SIG-M5 treated with dmso at 0.1 percent for 504 hours (cell line): ENCODE data around the gene DIP2C.
"Not testable (repeated sequence)": the region's sequence is repeated elsewhere in the genome, so short reads cannot be mapped to it uniquely, and the experiment has no call there.

Experiments
- DNase-seq: peaks from one replicate; lab custom pipeline; 2025; ENCODE audit not compliant: unreplicated experiment; lab: John Stamatoyannopoulos, UW

The DIP2C gene

DNA sequence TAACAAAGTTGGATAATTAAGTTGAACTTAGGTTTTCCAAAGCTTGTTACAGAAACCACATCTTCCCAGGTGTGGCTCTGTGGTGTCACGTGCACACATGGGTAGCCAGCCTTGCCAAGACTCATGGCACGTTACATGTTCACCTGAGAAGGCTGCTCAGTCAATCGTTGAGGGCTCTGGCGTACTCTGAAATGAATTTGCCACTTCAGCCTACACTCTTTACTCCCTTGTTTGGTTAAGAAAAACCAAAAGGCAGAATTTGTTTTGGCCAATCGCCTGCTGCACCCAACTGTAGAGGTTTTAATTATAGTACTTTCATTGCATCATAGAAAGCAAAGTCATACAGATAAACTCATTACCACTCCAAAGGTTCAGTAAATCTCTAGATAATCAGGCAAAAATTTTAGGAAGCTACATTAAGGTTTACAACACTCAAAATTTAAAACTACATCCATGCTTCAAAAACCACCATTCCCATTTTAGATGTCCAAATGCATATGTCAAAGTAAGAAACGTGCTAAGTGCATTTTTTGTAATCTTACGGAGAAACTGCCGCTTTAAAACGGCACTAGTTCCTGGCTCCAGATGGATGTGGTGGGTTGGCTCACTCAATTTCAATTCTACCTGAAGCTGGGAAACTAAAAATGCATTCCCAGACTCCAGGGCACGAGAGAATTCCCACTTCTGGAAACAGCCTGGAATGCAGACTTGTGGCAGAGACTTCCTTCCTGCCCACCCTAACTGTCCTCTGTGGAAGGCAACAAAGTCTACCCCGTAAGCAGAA lies 88.4 kb downstream of the DIP2C start:
- DNase-seq: no peak

DNA sequence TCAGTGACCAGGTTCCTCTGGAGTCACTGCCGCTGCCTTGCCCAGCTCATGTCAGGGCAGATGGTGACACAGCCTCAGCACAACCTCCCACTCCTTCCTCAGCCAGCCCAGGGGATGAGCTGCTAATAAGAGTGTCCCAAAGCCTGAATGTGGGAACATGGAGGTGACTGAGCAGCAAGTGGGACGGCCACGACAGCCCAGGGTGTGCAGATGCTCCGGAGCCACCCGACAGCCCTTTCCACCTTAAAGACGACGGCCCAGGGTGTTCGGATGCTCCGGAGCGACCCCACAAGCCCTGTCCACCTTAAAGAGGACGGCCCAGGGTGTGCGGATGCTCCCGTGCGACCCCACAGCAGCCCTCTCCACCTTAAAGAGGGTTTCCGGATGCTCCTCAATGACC lies 89.2 kb downstream of the DIP2C start:
- DNase-seq: no peak

DNA sequence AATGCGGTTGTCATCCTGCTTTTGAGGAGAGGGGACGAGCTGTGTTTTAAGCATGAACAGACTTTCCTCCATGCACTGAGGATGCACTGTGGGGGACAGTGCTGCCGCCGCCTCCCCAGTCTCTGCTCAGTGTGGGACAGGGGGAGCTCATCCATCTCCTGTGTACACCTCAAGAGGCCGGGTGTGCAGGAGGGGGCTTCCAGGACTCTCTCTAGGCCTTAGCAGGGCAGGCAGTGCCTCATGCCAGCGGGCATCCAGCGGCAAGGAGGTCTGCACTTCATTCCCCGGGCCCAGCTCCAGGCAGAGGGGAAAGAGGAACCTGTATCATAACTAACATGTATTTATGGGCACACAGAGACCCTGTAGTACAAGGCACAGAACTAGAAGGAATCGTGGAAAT lies 89.7 kb downstream of the DIP2C start:
- DNase-seq: no peak

DNA sequence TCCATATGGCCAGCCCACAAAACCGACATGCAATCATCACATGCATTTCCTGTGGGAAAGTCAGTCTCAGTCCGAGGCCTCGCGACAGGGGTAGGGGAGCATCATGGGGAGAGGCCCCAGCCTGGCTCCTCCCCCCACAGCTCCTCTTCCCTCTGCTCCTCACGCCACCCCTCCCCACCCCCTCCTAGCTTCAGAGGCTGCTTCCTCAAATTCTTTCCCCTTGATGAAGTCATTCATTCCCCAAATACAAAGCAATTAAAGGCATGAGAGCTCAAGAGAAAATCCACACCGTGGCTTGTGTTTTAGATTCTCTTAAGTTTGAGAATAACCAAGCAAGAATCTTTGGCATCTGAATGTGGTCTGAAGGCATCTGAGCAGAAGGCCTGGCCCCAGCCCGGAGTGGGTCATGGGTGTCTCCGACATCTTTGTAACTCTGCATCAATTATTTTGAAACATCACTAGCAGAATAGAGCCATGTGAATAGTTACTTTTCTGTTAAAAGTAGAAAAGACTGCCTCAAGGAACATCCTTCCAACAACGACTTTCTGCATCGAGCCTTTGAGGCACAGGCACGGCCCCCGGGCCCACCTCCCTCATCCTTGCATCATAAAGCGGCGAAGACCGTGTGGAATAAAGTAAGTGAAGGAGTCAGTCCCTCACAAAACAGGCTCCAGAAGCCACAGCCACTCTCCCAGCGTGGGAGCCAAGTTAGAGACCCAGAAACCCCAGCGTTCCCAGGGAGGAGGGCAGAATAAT lies 90.9 kb downstream of the DIP2C start:
- DNase-seq: no peak

DNA sequence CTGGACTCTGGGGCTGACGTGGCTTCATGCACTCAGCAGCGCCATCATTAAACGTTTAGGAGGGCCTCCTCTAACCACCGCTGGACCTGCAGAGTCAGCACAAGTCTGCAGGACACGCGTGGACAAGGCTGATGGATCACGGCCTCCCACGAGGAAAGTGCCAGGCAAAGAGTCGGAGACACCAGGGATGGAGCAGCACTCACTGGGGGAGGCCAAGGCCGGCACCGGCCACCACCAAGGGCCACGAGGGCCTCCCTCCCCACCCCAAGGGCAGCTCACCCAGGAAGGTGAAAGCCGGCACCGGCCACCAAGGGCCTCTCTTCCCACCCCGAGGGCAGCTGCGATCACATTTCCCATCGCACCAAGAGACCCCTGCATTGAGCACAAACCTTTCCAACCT lies 91.5 kb downstream of the DIP2C start:
- no peak for DNase-seq

DNA sequence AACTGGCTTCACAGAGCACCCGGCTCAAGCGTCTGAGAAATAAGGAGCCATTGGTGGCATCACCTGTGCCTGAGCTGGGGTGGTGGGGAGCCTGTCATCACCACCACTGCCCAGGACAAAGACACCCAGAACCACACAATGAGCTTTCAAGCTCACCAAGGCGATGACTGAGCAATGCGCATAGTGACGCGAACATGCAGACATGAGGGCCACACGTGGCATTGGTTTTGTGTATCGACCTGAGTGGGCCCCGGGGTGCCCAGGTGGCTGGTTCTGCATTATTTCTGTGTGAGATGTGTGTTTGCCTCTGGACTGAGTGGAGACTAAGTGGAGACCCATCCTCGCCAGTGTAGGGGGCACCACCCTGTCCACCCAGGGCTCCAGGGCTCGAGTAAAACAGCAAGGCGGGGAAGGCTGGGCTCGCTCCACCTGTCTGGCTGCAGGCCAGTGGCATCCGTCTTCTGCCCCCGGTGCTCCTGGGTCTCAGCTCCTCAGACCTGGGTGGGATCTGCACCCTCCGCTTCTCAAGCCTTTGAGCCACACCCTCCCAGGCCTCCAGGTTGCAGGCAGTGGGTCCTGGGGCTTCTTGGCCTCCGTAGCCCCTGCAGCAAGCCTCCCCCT lies 92.6 kb downstream of the DIP2C start:
- DNase-seq: no peak

DNA sequence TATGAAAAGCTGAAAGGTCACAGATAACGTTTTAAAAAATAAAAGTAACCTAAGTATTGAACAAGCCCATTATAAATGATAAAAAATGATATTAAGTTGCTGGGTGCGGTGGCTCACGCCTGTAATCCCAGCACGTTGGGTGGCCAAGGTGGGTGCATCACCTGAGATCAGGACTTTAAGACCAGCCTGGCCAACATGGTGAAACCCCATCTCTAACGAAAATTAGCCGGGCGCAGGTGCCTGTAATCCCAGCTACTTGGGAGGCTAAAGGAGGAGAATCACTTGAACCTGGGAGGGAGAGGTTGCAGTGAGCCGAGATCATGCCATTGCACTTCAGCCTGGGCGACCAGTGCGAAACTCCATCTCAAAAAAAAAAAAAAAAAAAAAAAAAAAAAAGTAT lies 93.3 kb downstream of the DIP2C start:
- DNase-seq: not testable (repeated sequence)

DNA sequence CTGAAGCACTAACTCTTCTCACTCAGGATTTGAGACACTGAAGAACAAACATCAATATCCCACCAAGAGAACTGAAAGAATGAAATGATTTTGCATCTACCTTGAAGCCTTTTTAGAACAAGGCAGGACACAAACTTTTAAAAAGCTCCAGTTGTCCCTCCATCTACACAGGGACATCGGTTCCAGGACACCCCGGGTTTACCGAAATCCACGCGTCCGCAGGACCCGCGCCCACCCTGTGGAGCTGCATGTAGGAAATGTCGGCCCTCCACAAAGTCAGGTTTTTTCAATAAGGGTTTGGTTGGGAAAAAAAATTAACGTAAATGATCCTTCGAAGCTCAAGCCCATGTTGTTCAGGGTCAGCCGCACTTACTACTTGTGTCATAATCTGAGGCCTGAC lies 94.0 kb downstream of the DIP2C start:
- no peak for DNase-seq

DNA sequence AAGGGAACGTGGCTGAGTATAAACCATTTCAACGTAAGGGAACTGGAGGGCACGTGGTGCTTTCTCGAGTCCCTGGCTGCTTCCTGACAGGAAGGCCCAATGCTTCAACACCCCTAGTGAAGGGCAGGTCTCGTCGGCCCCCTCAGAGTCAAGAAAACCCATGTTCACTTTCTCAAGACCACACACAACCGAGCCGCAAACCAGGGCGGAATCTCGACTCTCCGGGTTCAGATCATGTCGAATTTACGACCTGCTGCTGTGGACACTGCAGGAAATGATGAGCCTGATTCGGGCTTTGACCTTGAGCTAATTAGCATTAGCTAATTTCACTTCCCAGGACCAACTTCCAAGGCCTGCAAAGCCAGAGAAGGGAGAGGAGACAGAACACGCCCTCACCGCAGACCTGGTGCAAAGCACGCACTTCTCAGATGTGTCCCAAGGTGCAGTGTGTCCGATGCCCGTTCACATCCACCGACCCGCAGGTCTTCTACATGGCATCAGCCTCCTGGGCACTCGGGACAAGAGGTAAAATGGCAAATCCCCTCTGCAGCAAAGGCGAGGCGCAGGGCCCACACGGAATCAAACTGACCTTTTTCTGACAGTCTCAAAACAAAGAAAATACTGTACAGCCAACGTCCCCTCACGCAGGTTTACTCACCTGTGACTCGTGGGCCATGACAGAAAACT lies 94.7 kb downstream of the DIP2C start:
- DNase-seq: no peak

DNA sequence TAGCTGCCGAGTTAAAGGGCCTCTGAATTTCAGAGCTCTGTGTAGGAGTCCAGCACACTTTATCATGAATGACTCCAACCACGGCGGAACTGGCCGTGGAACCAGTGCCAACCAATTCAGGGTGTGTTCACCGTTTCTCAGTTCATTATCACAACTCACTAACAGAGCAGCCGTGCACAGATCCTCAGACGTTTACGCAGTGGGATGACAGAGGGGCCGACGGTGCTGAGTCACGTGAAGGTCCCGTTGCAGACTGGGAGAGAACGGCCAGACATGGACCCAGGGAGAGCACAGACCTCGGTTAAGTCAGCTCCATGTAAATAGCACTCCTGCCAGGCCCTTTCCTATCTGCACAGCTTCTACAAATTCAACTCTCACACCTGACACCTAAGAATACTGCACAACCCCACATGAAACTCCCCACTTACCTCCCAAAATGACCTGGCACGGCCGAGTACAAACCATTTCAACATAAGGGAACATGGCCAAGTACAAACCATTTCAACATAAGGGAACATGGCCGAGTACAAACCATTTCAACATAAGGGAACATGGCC lies 95.5 kb downstream of the DIP2C start:
- no peak for DNase-seq

DNA sequence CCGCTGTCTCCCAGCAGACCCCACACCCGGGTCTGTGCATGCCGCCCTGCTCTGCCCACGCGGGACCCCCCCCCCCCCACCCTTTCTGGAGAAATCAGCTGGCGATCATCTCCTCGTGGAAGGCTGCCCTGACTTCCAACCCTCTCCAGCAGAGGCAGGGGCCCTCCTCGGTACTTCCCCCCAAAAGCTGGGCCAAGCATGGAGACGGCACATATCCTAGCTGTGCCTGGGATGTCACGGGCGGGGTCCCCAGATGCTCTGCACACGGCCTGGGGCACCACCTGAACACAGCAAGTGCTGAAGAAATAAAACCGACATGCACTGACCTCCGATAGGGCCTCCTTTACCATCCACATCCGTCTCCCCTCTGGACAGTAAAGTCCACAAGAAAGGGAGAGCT lies 96.0 kb downstream of the DIP2C start:
- DNase-seq: no peak

DNA sequence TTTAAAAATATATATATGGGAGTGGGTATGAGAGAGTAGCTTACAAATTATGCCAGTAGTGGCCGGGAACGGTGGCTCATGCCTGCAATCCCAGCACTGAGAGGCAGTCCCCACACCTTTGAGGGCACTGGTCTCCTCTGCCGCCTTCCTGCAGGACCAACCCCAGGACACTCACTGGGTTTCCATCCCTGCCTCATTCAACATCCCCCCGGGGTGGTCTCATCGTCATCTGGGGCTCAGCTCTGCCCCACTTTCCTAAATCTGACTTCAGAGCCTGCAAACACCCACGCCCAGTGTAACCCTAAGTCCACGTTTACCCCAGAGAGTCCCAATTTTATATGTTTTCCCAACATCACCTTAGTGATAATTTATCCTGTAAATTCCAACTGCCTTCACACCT lies 96.5 kb downstream of the DIP2C start:
- no peak for DNase-seq

DNA sequence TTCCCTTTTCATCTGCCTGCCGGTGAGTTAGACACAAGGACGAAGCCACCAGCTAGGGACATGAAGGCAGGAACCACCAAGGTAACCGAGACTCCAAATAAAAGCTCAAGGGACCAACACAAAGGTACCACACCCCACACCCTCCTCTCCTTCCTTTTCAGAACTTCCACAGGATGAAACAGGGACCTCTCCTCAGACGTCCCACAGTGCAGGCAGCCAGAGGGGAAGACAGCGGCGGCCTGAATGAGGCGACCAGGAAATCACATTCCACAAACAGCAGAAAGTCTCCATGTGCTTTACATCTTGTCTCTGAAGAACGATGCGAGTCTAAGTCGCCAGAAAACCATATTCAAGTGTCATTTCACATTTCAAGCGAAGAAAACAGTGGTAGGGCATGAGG lies 97.8 kb downstream of the DIP2C start:
- no peak for DNase-seq

DNA sequence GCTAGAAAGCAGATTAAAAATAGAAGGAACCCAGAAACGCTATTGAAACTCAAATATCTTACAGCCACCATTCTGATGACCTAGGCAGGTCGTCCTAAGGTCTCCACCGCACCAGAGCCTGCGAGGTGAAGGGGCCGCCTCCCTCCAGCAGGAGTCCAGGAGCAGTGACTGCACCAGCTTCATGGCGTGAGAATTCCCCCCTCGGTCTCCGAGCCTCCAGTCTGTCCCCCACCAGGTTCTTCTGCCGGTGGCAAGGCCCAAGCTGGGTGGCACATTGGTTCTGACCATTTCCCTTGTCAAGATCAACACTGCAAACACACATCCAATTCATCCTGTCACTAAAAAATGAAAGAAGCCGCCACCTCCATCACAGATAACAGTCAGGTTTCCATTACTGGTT lies 98.7 kb downstream of the DIP2C start:
- no peak for DNase-seq

DNA sequence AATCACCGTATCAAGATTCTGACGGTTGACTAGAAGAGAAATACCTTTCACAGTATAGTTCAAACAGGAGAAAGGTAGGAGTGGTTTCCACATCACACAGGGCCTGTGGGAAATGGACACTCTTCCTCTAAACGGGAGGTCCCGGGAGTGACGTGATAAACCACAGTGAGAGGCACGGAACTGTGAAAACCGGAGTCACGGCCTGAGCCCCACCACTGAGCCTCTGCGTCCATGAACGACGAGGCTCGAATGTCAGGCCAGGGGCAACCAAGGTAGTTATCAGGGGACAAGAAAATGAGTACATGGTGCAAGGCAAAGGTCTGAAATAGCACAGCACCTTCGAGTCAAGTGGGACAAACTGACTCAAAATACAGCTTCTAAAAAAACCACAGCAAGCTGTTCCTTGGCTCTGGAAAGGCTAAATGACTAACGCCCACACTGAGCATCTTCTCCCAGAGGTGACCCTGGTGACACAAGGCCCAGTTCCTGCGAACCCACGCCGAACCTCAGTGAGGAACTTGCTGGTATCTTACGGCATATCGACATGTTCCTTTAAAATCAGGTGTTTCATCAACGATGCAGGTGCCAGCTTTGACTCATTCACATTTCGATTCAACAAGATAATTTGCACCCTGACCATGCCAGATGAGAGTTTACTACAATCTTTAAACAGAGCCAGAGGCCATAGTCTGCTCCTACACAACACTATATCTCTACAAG lies 99.3 kb downstream of the DIP2C start:
- no peak for DNase-seq

DNA sequence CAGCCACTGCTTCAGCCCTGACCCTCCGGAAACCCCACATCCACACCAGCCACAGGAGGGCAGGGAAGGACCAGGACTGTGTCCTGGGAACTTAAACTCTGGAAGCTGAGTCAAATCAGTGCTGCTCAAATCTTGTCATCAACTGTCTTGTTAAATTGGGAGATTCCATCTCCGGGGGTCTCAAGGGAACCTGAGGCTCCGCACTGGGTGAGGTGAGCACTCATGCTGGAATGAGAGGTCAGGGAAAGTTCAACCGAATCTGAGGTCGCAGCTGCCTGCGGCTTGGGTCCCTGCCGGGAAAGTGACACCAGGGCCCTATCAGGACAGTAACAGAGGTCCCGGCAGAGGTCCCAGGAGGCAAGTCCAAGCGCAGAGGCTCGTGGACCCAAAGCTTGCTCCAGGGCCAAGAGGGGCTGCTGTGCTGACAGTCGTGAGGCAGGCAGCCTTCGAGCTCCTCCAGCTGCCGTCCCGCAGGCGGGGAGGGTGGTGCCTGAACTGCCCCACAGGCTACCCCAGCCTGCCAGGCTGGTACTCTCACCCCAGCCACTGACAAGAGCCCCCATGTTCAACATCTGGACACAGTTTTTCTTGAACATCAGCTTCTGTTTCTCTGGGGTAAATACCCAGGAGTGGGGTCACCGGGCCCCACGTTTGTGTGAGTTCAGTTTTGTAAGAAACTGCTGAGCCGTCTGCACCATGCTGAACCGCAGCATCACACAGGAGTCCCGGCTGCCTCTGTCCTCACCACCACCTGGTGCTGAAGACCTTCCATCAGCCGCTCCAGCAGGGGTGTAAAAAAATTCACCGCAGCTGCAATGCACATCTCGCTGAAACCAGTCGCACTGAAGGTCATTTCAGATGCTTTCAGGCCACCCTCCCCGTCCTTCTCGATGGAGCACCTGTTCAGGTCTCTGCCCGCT lies 101.0 kb downstream of the DIP2C start:
- no peak for DNase-seq

DNA sequence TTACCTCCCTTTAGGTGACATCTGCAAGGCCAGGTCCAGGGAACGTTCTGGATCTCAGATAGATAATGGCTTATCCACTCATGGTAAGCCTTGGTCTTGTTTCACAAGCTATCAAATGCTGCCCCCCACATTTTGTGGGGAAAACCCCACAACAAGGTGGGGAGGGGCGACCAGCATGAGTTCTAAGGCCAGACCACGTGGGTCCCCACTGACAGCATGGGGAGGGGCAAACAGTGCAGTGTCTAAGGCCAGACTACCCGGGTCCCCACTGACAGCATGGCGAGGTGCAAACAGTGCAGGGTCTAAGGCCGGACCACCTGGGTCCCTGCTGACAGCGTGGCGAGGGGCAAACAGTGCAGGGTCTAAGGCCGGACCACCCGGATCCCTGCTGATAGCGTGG lies 102.8 kb downstream of the DIP2C start:
- DNase-seq: no peak

DNA sequence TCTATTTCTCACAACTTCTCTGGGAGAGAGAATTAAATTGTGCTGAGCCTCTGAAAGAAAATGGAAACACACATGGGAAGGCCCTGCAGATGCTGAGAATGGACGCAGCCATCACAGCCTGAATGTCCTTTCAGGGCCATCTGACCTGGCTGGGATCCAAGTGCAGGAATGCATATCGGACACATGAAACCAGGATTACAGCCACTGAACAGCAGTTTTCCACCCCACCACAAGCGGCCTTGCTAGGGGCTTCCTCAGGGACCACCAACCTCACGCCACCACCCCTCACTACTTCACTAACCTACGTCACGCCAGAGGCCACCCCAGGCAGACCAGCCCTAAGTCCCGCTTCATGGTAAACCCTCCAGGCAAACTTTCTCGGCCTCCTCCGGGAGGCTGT lies 103.3 kb downstream of the DIP2C start:
- DNase-seq: no peak

DNA sequence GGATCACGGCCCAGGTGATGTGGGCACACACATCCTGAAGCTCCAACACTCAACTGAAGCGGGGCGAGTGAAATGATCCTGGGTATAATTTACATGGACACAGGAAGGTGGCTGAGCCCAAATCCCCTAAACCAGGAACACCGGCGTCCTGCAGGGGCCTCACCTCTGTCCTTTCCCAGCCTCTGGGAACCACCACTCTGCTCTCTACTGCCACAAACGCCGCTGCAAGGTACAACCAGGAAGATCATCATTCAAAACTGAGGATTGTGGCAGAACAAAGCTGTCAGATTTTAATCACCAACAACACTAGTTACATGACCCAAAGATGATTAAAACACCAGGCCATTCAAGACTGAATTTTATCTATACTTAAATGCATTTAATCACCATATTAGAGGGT lies 104.0 kb downstream of the DIP2C start:
- DNase-seq: no peak
